Endothelial cell (in vitro differentiated cells): ENCODE data around the gene LAMA4. TPM values are rescaled to one million over a fixed set of nuclear protein-coding genes. Genes with fewer than 3 reads are reported as not detected.

Source experiments
- DNase-seq: peaks from one replicate; pipeline ENCODE4 v3.0.0; 2021; ENCODE audit warnings: low spot score
- H3K27ac Mint-ChIP-seq: one replicate; pipeline ENCODE4 v1.8.0; 2021; ENCODE audit warnings: mixed read lengths, inconsistent platforms; ENCODE audit not compliant: unreplicated experiment
- H3K27me3 Mint-ChIP-seq: one replicate; pipeline ENCODE4 v1.8.0; 2021; ENCODE audit warnings: mild to moderate bottlenecking, moderate library complexity, mixed read lengths, inconsistent platforms; ENCODE audit not compliant: unreplicated experiment
- H3K36me3 Mint-ChIP-seq: one replicate; pipeline ENCODE4 v1.8.0; 2021; ENCODE audit warnings: mild to moderate bottlenecking, low read depth, mixed read lengths, inconsistent platforms; ENCODE audit not compliant: unreplicated experiment
- H3K4me1 Mint-ChIP-seq: one replicate; pipeline ENCODE4 v1.8.0; 2021; ENCODE audit warnings: mild to moderate bottlenecking, mixed read lengths, inconsistent platforms; ENCODE audit not compliant: unreplicated experiment
- H3K4me3 Mint-ChIP-seq: one replicate; pipeline ENCODE4 v1.8.0; 2021; ENCODE audit warnings: mild to moderate bottlenecking, mixed read lengths, inconsistent platforms; ENCODE audit not compliant: unreplicated experiment
- H3K9me3 Mint-ChIP-seq: one replicate; pipeline ENCODE4 v1.8.0; 2021; ENCODE audit warnings: mixed read lengths, inconsistent platforms; ENCODE audit not compliant: unreplicated experiment
- CTCF ChIP-seq: fragments of 200-600 bp; sonication (generic); IDR thresholded peaks from one replicate; pipeline ENCODE4 v1.5.0; 2021; ENCODE audit warnings: antibody characterized with exemption; ENCODE audit not compliant: unreplicated experiment
- total RNA-seq: library from RNA; stranded (reverse); fragmentation: NEBNext Ultra II Directional; extraction: Animal tissue kit (Norgen Biotek cat#: 25700); gene quantifications from one replicate; pipeline ENCODE4 v1.2.1, GENCODE V29; 2021; ENCODE audit not compliant: unreplicated experiment

LAMA4 gene
- total RNA-seq, 1 donor from 2014 or later: 23.9 TPM

- DNase-seq: no peak
- H3K27ac Mint-ChIP-seq: no peak overlapping the region
- no peak for TF ChIP-seq CTCF
These were observed 21.5 kb downstream of the LAMA4 start for GRCh38 chr6:112232845-112233256.

GRCh38 chr6:112231594-112232060 is 22.7 kb downstream of the LAMA4 start:
- H3K4me3 Mint-ChIP-seq: no peak overlapping the region
- no peaks in the 10 kb centered on the region for H3K9me3 Mint-ChIP-seq
- no peak for DNase-seq
- H3K27me3 Mint-ChIP-seq: no peaks in the 10 kb centered on the region
- H3K36me3 Mint-ChIP-seq: no peaks in the 10 kb centered on the region
- no peak overlapping the region for H3K27ac Mint-ChIP-seq
- TF ChIP-seq CTCF: no peak
- H3K4me1 Mint-ChIP-seq: peaks cover 4% of the 10 kb centered on the region

More at GRCh38 chr6:112232845-112233256, 21.5 kb downstream of the LAMA4 start:
- Mint-ChIP-seq H3K4me1 (peaks cover 13% of the 10 kb centered on the region), H3K9me3 (no peaks in the 10 kb centered on the region), H3K4me3 (no peak overlapping the region), H3K27me3 (no peaks in the 10 kb centered on the region), H3K36me3 (no peaks in the 10 kb centered on the region)

- Mint-ChIP-seq H3K9me3 (no peaks in the 10 kb centered on the region), H3K27ac (no peak overlapping the region), H3K4me3 (no peak overlapping the region), H3K36me3 (no peaks in the 10 kb centered on the region), H3K4me1 (peaks cover 2% of the 10 kb centered on the region), H3K27me3 (no peaks in the 10 kb centered on the region)
- no peak for TF ChIP-seq CTCF
- DNase-seq: no peak
These were observed 23.2 kb downstream of the LAMA4 start for GRCh38 chr6:112231164-112231563.

GRCh38 chr6:112228480-112229332 is 25.7 kb downstream of the LAMA4 start:
- H3K27me3 Mint-ChIP-seq: no peaks in the 10 kb centered on the region
- TF ChIP-seq CTCF: no peak
- H3K9me3 Mint-ChIP-seq: no peaks in the 10 kb centered on the region
- no peak for DNase-seq
- H3K4me1 Mint-ChIP-seq: no peaks in the 10 kb centered on the region
- no peak overlapping the region for H3K4me3 Mint-ChIP-seq
- H3K36me3 Mint-ChIP-seq: no peaks in the 10 kb centered on the region
- H3K27ac Mint-ChIP-seq: no peak overlapping the region

- H3K36me3 Mint-ChIP-seq: no peaks in the 10 kb centered on the region
- H3K4me3 Mint-ChIP-seq: no peak overlapping the region
- no peak for TF ChIP-seq CTCF
- H3K27ac Mint-ChIP-seq: no peak overlapping the region
- no peaks in the 10 kb centered on the region for H3K27me3 Mint-ChIP-seq
- H3K9me3 Mint-ChIP-seq: no peaks in the 10 kb centered on the region
- DNase-seq: no peak
- H3K4me1 Mint-ChIP-seq: no peaks in the 10 kb centered on the region
These were observed 26.4 kb downstream of the LAMA4 start for GRCh38 chr6:112227992-112228391.
